ENCODE results near the gene DPH2. TPM values are rescaled to one million over a fixed set of nuclear protein-coding genes. Genes with fewer than 3 reads are reported as not detected.

Gene DPH2
- total and polyA plus RNA-seq, 3 experiments from 2014 or later: 32.9 to 94.7 (median 85.8) TPM

Other genes with a start within 250 kb of the DPH2 start
- under 1 TPM; 0.22 to 0.49 TPM for gene ARTN, start 36.2 kb upstream of the DPH2 start, total RNA-seq
- gene ARTN, start 36.2 kb upstream of the DPH2 start, polyA plus RNA-seq: not detected
- gene IPO13, start 23.1 kb upstream of the DPH2 start, total RNA-seq: 10 to 100 TPM; 28.9 to 32.1 TPM
- gene IPO13, start 23.1 kb upstream of the DPH2 start, polyA plus RNA-seq: 16.0 TPM
- gene ATP6V0B, start 5.0 kb downstream of the DPH2 start, total RNA-seq: 100 to 1,000 TPM; 184 to 205 TPM
- gene ATP6V0B, start 5.0 kb downstream of the DPH2 start, polyA plus RNA-seq: 190 TPM
- gene B4GALT2, start 9.2 kb downstream of the DPH2 start, total RNA-seq: 10 to 100 TPM; 39.7 to 41.7 TPM
- 1.9 TPM for gene B4GALT2, start 9.2 kb downstream of the DPH2 start, polyA plus RNA-seq
- gene CCDC24, start 21.6 kb downstream of the DPH2 start, total RNA-seq: 1 to 10 TPM; 2.7 to 3.4 TPM
- 0.43 TPM for gene CCDC24, start 21.6 kb downstream of the DPH2 start, polyA plus RNA-seq
- 1 to 10 TPM; 6.8 to 7.3 TPM for gene SLC6A9, start 61.5 kb downstream of the DPH2 start, total RNA-seq
- gene SLC6A9, start 61.5 kb downstream of the DPH2 start, polyA plus RNA-seq: 0.21 TPM
- gene KLF17, start 148.8 kb downstream of the DPH2 start, total RNA-seq: not detected
- gene KLF17, start 148.8 kb downstream of the DPH2 start, polyA plus RNA-seq: not detected
- not detected for gene KLF18, start 171.6 kb downstream of the DPH2 start, total RNA-seq
- not detected for gene KLF18, start 171.6 kb downstream of the DPH2 start, polyA plus RNA-seq
- gene DMAP1, start 243.5 kb downstream of the DPH2 start, total RNA-seq: 10 to 100 TPM; 35.0 to 36.1 TPM
- 45.5 TPM for gene DMAP1, start 243.5 kb downstream of the DPH2 start, polyA plus RNA-seq

Measured in CD8-positive, alpha-beta memory T cell (primary cell).